ENCODE data around the gene DCLK2. TPM values are rescaled to one million over a fixed set of nuclear protein-coding genes. Genes with fewer than 3 reads are reported as not detected.

The DCLK2 gene
- total and polyA plus RNA-seq, 11 donors, result 6.4 to 38.4 (median 15.4) TPM

- intact Hi-C loops (cut with DNase I), result no loop called here
- no peak overlapping the region for H3K4me3 ChIP-seq
- H3K27ac ChIP-seq, result no peak overlapping the region
- DNase-seq (no peak), ATAC-seq (peak in 1 of 4 donors; percentile 31)
- H3K4me1 ChIP-seq, result peaks cover 0 to 19% (median 13%) of the 10 kb centered on the region in 12 donors
- no peaks in the 10 kb centered on the region for H3K36me3 ChIP-seq
- 79 to 97% (median 93%) methylated on average over 6 of the region's 6 CpGs for WGBS, 4 donors
- TF ChIP-seq CTCF (IDR thresholded peaks at IDR 0.05) (no peak), POLR2A (IDR thresholded peaks at IDR 0.05) (no peak)
- H3K27me3 ChIP-seq, result no peaks in the 10 kb centered on the region
- H3K9me3 ChIP-seq, result no peaks in the 10 kb centered on the region
Measured at GRCh38 chr4:150068300-150068960, 9.8 kb upstream of the DCLK2 start.

GRCh38 chr4:150069353-150069752 lies 8.9 kb upstream of the DCLK2 start:
- H3K9me3 ChIP-seq, result no peaks in the 10 kb centered on the region
- 10 to 98% (median 76%) methylated on average over 1 of the region's 1 CpG for WGBS, 4 donors
- ATAC-seq (no peak), DNase-seq (no peak)
- no peak for TF ChIP-seq CTCF (IDR thresholded peaks at IDR 0.05)
- no peak for TF ChIP-seq POLR2A (IDR thresholded peaks at IDR 0.05)
- peaks cover 0 to 13% (median 5%) of the 10 kb centered on the region in 12 donors for H3K4me1 ChIP-seq
- intact Hi-C loops (cut with DNase I), result no loop called here
- H3K36me3 ChIP-seq, result no peaks in the 10 kb centered on the region
- no peaks in the 10 kb centered on the region for H3K27me3 ChIP-seq
- H3K27ac ChIP-seq, result no peak overlapping the region
- H3K4me3 ChIP-seq, result no peak overlapping the region

- Histone ChIP-seq H3K27me3 (no peaks in the 10 kb centered on the region), H3K4me3 (no peak overlapping the region), H3K27ac (no peak overlapping the region), H3K4me1 (peaks cover 0 to 10% (median 2%) of the 10 kb centered on the region in 12 donors), H3K9me3 (no peaks in the 10 kb centered on the region), H3K36me3 (no peaks in the 10 kb centered on the region)
- TF ChIP-seq POLR2A (IDR thresholded peaks at IDR 0.05) (no peak), CTCF (IDR thresholded peaks at IDR 0.05) (no peak)
- WGBS, 4 donors, result 84 to 89% (median 85%) methylated on average over 4 of the region's 4 CpGs
- no peak for ATAC-seq
- intact Hi-C loops (cut with DNase I), result loop anchor here in 4 of 10 donors (10.0 kb wide), 5 partner anchors 56 to 144 kb away; no protein-coding TSS in a partner anchor
- DNase-seq, result no peak
Measured at GRCh38 chr4:150070464-150071170, 7.6 kb upstream of the DCLK2 start.

- DNase-seq (no peak), ATAC-seq (no peak)
- intact Hi-C loops (cut with DNase I), result loop anchor here in 4 of 10 donors (10.0 kb wide), 5 partner anchors 58 to 142 kb away; no protein-coding TSS in a partner anchor
- Histone ChIP-seq H3K27ac (no peak overlapping the region), H3K4me1 (peaks cover 0 to 14% (median 6%) of the 10 kb centered on the region in 12 donors), H3K27me3 (no peaks in the 10 kb centered on the region), H3K4me3 (no peak overlapping the region), H3K36me3 (no peaks in the 10 kb centered on the region), H3K9me3 (no peaks in the 10 kb centered on the region)
- 94 to 99% (median 97%) methylated on average over 4 of the region's 4 CpGs for WGBS, 4 donors
- TF ChIP-seq POLR2A (IDR thresholded peaks at IDR 0.05) (no peak), CTCF (IDR thresholded peaks at IDR 0.05) (no peak)
Measured at GRCh38 chr4:150072471-150072870, 5.8 kb upstream of the DCLK2 start.
